ENCODE results near the gene JTB.

DNA sequence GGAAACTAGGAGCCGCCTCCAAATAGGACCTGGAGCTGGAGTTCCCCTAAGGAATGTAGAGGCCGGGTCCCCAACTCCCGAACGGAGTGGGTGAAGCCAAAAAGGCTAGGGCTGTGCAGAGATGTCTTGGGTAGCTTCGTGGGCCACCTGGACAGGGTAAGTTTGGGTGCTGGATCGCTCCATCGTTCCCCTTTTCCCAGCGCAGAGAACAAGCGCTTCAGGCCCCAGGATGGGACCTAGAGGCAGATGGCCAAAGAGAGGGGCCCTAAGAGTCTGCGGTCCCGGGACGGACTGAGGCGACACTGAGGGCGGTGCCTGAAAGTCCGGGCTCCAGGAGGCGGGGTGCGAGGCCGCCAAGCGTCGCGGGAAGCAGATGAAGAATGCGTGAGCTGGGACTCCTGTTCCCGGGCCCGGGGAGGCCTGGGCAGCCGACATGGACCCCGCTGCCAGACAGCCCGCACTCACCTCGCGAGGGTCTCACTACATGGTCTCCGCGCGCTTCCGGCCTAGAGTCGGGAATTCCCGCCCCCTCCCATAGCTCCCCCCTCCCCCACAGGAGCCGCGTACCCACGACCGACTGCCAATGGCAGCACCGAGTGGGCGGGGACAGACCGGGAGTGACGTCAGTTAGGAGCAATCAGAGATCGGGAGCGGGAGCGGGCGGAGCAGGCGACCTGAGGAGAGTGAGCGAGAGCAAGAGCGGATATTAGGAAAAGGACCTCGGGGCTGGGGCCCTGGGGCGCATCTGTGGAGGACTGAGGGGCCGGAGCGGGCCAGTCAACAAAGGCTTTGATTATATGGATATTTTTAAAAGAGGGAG lies 14.2 kb downstream of the JTB start, which contains the start of gene SLC39A1:
- TF ChIP-seq, protein P1, sequence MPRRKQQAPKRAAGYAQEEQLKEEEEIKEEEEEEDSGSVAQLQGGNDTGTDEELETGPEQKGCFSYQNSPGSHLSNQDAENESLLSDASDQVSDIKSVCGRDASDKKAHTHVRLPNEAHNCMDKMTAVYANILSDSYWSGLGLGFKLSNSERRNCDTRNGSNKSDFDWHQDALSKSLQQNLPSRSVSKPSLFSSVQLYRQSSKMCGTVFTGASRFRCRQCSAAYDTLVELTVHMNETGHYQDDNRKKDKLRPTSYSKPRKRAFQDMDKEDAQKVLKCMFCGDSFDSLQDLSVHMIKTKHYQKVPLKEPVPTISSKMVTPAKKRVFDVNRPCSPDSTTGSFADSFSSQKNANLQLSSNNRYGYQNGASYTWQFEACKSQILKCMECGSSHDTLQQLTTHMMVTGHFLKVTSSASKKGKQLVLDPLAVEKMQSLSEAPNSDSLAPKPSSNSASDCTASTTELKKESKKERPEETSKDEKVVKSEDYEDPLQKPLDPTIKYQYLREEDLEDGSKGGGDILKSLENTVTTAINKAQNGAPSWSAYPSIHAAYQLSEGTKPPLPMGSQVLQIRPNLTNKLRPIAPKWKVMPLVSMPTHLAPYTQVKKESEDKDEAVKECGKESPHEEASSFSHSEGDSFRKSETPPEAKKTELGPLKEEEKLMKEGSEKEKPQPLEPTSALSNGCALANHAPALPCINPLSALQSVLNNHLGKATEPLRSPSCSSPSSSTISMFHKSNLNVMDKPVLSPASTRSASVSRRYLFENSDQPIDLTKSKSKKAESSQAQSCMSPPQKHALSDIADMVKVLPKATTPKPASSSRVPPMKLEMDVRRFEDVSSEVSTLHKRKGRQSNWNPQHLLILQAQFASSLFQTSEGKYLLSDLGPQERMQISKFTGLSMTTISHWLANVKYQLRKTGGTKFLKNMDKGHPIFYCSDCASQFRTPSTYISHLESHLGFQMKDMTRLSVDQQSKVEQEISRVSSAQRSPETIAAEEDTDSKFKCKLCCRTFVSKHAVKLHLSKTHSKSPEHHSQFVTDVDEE (CRISPR knock-in tag; IDR thresholded peaks at IDR 0.05): no peak
- TF ChIP-seq ZFP30 (CRISPR knock-in tag; IDR thresholded peaks at IDR 0.05) (no peak), TCF4 (CRISPR knock-in tag; IDR thresholded peaks at IDR 0.05; ENCODE audit: borderline replicate concordance) (no peak), BACH2 (CRISPR knock-in tag; IDR thresholded peaks at IDR 0.05; ENCODE audit: borderline replicate concordance) (no peak), PPARA (CRISPR knock-in tag; IDR thresholded peaks at IDR 0.05; ENCODE audit: borderline replicate concordance) (no peak), CSDC2 (CRISPR knock-in tag; IDR thresholded peaks at IDR 0.05) (no peak), ZNF8 (CRISPR knock-in tag; IDR thresholded peaks at IDR 0.05) (no peak)
- TF ChIP-seq, protein P2, sequence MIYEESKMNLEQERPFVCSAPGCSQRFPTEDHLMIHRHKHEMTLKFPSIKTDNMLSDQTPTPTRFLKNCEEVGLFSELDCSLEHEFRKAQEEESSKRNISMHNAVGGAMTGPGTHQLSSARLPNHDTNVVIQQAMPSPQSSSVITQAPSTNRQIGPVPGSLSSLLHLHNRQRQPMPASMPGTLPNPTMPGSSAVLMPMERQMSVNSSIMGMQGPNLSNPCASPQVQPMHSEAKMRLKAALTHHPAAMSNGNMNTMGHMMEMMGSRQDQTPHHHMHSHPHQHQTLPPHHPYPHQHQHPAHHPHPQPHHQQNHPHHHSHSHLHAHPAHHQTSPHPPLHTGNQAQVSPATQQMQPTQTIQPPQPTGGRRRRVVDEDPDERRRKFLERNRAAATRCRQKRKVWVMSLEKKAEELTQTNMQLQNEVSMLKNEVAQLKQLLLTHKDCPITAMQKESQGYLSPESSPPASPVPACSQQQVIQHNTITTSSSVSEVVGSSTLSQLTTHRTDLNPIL (CRISPR knock-in tag; IDR thresholded peaks at IDR 0.05; ENCODE audit: low read depth): no peak
- TF ChIP-seq, protein P3, sequence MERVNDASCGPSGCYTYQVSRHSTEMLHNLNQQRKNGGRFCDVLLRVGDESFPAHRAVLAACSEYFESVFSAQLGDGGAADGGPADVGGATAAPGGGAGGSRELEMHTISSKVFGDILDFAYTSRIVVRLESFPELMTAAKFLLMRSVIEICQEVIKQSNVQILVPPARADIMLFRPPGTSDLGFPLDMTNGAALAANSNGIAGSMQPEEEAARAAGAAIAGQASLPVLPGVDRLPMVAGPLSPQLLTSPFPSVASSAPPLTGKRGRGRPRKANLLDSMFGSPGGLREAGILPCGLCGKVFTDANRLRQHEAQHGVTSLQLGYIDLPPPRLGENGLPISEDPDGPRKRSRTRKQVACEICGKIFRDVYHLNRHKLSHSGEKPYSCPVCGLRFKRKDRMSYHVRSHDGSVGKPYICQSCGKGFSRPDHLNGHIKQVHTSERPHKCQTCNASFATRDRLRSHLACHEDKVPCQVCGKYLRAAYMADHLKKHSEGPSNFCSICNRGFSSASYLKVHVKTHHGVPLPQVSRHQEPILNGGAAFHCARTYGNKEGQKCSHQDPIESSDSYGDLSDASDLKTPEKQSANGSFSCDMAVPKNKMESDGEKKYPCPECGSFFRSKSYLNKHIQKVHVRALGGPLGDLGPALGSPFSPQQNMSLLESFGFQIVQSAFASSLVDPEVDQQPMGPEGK (CRISPR knock-in tag; IDR thresholded peaks at IDR 0.05; ENCODE audit: borderline replicate concordance): no peak
- TF ChIP-seq, protein P4, sequence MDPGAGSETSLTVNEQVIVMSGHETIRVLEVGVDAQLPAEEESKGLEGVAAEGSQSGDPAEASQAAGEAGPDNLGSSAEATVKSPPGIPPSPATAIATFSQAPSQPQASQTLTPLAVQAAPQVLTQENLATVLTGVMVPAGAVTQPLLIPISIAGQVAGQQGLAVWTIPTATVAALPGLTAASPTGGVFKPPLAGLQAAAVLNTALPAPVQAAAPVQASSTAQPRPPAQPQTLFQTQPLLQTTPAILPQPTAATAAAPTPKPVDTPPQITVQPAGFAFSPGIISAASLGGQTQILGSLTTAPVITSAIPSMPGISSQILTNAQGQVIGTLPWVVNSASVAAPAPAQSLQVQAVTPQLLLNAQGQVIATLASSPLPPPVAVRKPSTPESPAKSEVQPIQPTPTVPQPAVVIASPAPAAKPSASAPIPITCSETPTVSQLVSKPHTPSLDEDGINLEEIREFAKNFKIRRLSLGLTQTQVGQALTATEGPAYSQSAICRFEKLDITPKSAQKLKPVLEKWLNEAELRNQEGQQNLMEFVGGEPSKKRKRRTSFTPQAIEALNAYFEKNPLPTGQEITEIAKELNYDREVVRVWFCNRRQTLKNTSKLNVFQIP (CRISPR knock-in tag; IDR thresholded peaks at IDR 0.05; ENCODE audit: borderline replicate concordance, low read depth): no peak

Data from SK-N-SH treated with all-trans-retinoic acid at 6 μM for 48 hours (cell line).